NCI-H1436 treated with DMSO at 0.1 percent for 48 hours (cell line): Measurements from ENCODE around the gene MTHFSD.

Source experiments
- DNase-seq: peaks from one replicate; lab custom pipeline; 2025; lab: John Stamatoyannopoulos, UW

The MTHFSD gene

DNA sequence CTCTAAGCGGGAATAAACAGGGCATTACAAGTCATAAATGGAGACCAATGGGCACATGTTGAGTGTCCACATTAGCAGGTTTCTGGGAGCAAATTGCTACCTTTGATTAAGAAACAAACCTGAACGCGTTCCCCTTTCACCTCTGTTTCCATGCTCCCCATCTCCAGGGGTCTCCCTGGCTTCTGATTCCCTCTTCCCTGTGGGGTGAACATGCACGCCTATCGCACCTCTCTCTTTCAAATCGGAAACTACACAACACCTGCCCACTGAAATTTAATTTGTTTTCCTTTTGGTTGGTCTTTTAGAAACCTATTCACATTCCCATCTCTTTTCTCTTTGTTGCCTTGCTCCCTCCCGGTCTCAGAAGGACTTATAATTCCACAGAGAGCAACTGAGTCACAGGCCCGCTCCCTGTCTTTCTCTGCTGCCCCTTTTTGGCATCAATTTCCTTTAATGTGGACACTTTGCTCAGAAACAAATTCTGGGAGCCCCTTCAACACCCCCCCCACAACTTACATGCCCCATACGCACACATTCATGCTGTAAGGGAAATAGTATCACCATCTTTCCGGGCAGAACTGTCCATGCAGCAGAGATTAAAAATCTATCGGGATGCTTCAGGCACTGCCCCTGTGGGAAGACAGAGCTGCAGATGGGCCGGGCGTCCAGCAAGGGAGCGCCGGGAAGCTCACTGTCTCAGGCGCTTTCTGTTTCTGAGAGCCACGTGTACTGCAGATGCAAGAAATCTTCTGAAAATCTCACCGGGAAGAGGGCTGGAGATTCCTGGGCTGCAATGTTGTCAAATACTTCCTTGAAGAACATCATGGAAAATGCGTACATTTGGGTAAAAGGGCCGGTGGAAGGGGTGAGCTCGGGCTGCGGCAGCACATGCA is 51.9 kb downstream of the MTHFSD start:
- DNase-seq = no peak

DNA sequence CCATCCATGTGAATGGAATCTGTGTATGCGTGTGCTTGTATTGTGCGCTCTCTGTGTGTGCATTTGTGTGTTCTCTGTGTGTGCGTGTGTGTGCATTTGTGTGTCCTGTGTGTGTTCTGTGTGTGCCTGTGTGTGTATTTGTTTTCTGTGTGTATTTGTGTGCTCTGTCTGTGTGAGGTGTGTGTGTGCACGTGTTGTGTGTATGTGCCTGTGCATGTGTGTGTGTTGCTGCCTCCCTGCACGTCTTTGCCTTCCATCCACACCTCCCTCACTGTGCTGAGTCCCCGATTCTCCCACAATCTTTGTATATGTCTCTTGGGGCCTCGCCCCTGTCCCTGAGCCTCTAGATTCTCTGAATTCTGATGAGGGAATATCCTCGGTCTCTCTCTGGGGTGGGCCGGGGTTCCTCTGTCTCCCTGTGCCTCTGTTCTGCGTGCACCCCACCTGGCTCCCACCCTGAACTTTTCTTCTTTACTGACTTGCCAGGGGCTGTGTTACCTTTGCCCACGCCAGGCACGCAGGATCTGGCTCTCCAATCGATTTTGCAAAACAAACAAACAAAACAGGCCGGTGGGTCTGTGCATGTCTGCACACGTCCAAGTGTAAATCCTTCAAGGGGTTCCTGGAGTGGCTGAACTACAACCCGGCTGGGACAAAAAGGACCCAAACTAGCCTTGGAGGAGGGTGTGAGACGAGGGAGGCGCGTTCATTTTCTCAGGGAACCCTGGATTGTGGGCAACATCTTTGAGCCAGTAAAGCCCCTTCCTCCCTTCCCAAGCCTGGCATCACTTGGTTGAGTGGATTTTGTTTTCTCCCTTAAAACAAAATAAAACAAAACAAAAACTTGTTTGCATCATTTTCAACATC is 52.8 kb downstream of the MTHFSD start:
- DNase-seq = no peak

DNA sequence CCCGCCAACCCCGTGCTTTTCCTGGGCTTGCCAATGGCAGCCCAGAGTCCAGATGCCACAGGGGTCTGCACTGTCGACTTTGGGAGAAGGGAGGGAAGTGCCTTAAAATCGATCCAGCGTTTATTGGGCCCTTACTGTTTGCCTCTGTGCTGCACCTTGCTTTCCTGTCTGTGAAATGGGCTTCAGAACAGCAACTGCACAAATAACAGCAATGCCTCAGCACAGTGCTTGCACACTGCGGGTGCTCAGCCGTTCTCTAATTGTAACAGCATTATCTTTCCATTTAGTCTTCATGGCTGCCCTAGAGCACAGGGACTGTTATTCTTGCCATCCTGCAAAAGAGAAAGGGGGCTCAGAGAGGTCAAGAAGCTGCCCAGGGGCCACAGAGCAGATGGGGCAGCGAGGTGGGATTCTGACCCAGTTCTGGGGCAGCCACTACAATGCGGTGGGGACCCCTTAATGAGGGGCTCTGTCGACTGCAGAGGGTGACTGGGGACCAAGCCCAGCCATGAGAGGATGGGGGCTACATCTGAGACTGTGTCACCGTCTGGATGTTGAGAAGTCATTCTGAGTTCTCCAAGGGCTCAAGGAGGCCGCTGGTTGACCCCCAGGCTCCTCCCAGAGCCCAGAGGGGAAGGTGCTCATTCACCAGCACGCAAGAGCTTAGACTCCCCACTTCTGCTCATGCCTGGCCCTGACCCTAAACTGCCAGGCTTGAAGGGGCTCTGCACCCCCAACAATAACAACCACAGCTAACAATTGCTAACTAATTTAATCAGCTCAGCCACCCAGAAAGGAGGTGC is 54.1 kb downstream of the MTHFSD start:
- no peak for DNase-seq

DNA sequence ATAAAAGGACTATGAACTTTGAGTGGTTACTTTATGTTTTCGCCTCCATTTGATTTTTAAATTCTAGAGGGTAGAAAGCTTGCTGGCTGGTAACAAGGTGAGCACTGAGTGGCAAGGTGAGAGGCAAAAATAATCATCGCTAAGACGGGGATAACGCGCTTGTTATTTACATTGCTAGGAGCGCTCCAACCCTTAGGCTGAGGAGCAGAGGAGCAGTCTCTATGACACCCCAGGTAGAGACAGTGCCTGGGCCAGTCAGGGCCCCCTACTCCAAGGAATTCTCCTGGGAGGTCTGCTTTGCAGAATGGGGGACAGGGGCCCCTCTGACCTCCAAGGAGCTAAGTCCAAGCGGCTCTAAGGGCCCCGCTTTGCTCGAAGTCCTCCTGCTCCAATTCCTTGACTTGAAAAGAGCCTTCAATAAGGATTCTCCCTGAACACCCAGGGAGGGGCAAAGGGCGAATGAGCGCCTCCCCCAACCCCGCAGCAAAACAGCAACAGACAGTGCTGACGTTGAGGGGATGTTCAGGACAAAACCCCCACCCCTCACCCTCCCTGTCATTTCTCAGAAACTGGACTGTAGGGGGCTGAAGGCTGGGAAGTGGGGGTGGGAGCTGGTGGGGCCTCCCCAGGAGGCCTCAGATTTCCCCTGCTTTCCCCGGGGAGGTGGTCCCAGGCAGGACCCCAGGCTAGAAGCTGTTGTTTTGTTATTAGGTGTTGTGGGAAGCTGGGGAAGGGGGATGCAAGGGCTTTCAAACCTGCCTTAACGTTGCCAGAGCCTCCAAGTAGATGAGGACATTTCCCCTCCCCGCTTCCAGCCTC is 54.9 kb downstream of the MTHFSD start:
- no peak for DNase-seq

DNA sequence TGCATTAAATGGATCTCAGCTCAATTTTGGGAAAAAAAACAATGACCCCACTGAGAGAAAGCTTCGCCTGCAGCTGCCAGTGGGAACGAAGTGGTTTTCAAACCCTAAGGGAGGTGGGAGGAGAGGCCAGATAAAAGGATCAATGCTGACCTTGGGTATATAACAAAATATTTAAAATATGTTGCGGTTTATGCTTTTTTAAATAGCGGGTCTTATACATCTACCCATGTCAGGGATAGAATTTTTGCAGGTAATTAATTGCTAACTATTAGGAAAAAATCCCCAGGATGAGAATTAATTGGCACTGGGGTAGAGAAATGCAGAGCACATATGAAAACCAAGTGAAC is 55.6 kb downstream of the MTHFSD start:
- no peak for DNase-seq

DNA sequence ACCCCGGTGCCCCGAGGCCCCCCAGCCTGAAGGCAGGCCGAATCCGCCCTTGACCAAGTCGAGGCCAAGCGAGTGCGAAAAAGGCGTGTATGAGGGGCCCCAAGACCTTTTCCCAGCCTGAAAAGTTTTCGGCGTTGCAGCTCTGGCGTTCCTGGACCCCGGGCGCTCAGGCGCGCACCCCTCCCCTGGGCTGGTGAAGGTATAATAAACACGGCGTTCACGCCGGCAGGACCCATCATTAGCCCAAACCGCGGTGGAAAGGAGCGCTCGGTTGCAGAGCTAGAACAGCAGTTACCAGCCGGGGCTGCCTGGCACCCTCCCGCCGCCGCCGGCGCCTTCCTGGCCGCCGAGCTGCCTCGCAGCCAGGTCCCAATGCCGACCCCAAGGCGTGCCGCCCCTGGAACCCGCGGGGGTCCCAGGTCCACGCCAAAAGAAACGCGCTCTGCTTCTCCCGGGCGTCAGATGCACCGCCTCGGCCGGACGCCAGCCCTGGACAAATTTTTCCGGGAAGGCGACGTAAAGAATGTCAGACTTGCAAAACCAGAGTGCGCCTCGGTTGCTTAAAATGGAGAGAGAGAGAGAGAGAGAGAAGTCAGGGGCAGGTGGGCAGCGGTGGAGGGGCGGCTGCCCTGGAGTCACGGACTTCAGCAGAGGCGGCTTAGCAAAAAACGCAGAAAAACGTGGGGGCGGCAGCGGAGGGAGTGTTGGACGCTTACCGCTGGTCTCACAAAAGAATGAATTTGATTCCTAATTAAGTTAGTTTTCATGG is 56.2 kb downstream of the MTHFSD start:
- no peak for DNase-seq

DNA sequence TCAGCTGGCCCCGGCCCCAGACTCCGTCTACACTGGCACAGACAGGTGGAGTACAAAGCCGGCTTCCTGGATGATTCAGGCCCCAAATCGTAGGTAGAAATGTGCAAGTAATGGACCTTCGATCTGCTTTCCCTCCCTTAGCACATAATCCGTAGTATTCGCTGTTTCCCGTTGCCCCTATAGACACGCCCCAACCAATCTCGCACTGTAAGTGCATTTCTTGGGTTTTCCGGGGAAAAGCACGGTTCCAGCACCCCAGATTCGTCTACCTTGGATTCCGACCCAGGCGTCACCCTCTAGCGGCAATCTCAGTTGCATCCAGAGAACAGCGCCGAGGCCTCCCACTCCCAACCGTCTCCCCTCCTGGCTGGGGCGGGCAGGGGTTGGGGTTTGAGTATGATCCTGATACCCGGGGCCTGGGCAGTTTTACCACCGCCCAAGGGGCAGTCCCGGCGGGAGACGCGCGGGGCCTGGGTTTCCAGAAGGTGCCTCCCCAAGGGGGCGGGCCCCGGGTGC is 56.8 kb downstream of the MTHFSD start:
- DNase-seq = no peak

DNA sequence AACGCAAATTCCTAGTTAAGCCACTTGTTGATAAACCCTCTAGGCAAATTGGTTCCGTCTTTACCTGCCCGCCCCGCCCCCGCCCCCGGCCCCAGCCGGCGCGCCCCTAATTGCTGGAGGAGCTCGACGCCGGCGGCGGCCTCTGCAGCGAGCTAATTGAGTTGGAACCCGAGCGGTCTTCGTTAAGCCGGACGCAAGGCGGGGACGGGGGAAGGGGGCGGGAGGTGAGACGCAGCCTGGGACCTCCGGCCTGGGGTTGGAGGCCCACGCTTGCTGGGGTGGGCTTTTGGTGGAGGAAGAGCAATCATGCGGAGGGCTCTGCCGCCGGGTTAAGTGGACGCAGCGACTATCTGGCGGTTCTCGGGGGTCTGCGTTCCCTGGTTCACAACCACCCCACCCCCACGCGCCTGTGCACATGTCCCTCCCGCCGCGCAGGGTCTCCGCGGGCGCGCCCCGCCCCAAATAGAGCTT is 57.4 kb downstream of the MTHFSD start:
- DNase-seq = no peak

DNA sequence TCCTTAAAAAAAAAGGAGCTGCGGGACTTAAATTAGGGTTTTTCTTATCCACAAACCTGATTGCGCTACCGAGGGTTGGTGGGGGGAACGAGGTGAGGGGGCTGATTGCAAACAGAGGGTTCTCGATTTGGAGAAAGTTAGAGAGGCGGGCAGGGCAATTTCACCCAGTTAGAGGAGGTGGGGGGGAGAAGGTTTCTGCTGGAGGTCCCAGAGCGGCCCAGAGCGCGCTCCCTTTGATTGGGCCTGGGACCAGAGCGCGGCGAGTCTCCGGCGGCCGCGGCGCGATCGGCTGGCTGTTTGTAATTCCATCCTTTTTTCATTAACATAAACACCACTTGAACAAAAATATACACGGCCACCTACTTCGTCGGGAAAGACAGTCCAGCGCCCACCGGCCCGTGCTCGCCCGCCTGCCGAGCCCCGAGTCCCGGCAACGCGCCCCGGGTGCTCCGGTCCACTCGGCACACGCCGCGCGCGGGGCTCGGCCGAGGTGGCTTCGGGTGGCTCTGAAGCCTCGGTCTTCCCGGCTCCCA is 58.0 kb downstream of the MTHFSD start:
- no peak for DNase-seq

DNA sequence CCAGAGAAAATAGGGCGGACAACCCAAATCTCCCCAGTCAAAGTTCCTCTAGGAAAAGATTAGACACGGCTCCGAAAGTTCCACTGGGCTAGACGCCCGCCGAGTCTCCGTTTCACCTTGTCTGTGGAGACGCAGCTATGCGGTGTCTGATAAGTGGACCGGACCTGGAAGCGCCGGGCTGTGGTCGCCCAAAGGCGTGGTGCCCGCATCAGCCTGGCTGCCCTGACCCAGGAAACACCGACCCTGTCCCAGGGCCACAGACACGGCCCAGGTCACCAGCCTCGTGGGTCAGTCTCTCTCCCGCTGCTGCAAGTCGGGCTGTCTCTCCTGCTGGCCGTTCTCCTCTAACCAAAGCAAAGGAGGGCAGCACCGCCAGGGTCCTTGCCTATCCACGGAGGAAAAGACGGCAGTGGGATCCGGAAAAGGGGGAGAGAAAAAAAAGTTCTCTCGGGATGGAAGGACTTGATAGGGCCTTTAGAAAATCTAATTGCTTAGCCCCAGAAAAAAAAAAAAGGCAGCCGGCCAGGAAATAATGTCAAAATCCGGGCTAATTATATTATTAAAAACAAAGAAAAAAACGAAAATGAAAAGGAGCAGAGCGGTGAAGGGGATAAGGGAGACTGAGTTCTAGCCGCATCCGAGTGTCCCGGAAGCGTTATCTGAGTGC is 58.6 kb downstream of the MTHFSD start:
- DNase-seq = no peak

DNA sequence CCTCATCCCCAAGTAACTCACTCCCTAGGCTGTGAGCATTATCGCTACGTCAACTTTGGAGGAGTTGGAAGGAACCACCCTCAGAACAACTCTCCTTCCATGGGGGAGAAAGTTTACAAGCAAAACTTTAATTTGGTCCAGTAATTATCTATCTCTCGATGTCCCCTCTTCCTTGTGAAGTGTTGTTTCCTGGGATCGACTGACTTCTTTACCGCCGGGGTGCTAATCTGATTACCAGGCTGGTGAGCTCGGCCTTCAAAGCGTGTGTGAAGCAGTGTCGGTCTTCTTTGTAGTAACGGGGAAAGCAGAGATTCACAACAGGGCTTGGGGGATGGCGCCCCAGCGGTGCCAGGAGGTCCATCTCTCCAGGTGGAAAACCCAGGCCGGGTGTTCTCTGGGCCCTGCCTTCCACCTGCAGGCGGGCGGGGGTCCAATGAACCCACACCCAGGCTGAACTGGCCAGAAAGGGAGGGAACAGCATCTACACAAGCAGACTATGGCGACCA is 59.2 kb downstream of the MTHFSD start:
- no peak for DNase-seq

DNA sequence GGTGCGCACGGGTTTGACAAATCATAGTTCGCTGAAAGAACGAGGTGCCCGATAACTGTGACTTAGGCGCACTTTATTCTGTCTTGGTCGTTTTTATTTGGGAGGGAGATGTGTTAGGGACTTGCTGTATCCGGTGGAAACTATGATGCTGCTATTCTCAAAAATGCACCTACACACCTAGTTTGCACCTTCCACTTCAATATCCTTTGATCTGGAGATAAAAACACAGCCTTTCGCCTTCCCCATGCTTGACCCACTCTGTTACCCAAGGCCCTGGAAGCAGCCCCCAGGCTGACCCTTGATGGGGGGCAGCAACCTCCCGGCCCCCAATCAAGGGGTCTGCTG is 59.7 kb downstream of the MTHFSD start:
- no peak for DNase-seq

DNA sequence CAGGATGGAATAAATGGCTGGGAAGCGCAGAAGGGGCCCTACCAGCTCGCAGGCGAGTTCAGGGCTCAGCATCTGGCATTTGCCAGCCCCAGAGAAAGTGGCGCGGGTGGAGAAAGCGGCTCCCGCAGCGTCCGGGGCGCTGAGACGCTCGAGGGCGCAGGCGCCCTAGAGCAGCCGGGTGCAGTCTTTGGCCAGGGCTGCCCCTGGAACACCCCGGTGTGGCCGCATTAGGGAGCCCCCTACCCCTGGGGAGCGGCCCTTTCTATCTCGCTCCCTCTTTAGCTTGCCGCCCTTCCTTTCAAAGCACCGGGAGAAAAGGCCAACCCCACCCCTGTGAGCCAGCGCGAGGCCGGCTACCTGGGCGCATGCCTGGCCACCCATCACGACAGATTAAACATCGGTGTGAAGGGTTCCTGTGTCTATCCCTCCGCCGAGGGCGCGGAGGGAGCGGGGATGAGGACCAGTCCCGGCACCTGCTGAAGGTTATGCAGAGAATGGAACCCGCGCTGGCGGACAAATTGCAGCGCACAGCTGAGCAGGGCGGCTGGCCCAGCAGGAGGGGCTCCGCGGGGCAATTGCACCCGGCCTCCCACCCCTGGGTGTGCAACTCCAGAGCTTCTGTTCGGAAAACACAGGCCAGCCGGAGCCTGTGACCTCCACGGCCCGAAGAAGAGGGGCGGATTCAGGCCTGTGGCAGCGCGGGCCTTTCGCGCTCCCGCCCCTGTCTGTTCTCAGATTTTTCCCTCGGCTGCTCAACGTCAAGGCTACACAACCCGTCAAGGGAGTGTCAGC is 60.3 kb downstream of the MTHFSD start:
- DNase-seq = no peak

DNA sequence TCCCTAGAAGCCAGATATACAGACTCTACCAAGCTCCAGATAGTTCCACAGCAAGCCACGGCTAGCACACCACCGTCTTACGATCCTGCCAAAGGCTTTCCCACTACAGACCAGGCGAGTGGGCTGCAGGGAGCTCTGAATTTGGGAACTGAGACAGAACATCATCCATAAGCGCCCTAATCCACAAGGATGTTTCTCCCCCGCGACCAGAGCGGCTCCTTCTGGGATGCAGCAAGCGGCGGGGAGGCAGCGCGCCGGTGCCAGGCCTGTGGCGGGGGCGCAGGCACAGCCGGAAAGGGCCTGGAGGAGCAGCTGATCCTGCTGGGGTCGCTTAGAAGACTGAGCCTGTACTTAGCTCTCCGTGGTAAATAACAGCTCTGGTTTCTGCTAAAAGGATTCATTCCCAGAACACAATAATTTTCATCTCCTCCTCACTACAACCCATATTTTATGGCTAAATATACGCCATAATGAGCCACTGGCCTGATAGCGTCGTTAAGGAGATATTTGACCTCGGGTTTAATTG is 60.9 kb downstream of the MTHFSD start:
- DNase-seq = no peak

DNA sequence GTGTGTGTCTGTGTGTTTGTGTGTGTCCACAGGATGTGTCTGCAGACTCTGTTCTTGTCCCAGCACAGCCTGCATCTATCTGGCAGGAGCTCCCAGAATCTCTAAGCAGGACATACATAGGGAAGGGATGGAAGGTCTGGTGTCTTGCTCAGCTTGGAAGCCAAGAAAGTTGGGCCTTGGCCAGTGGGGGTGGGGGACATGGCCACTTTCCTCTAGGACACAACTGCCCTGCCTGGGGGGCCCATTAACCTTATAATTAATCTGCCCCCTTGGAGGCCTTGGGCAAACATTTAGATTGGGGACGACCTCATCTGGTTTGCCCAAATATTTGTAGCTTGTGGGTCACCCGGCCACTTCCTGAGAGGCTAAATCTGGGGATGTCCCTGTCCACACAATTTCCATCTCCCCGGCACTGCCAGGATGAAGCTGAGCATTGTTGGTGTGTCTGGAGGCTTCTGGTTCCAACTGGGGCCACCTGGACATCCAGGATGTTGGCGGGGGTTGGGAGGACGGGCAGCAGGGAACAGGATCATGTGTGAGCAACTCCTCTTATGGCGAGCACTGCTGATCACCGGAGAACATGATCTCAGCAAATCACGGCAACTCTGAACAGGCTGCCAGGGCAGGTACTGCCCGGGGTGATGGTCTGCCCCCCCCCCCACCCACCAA is 61.9 kb downstream of the MTHFSD start:
- no peak for DNase-seq

DNA sequence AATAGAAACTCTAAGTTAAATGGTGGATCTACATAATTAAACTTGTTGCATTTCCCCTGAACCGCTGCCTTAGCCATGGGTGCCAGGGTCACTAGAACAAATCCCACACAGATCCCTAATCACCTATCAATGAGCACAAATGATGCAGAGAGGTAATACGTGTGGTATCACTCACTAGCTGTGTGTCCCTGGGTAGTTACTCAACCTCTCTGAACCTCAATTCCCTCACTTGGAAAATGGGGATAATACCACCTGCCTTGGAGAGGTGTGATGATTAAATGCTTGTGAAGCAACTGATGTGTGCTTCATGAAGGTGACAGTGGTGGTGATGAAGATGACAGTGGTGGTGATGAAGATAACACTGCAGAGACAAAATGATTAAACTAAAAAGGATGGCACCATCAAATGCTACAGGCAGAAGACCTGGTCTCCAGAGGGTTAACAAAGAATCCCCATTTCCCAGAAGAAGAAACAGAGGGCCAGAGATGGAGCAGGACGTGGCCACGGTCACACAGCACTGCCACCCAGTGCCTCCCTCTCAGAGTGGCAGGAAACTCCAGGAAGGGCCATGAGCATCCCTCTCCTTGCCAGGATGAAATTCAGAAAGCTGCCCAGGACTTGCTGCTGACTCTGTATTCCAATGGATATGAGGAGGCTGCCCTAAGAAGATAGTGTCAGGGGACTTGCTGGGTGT is 62.6 kb downstream of the MTHFSD start:
- no peak for DNase-seq

DNA sequence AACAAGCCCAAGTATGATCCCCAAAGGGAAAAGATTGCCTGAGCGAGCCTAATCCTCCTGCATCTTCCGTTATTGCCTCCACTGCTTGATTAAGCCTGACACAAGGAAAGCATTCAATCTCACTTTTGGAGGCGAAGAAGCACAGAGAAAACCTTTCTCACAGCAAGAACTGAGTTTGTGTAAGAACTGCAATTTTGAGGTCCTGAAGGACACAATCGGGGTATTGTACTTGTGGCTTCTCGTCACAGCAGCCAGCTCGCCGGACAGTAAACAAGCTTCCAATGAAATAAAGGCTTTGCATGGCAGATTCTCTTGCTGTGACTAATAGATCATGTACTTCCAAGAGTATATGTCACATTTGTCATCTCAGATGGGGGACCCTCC is 63.4 kb downstream of the MTHFSD start:
- no peak for DNase-seq
